ENCODE data around the gene FAM20B.

GRCh38 chr1:179115181-179115580, 89.5 kb downstream of the FAM20B start:
- no peak for TF ChIP-seq CTCF (IDR thresholded peaks at IDR 0.05)
- TF ChIP-seq POLR2A (IDR thresholded peaks at IDR 0.05): no peak

Measured in adrenal gland (tissue), 5 donors.